DOHH2 (cell line): Measurements from ENCODE around the gene UBE2G2.

Experiments used
- EZH2phosphoT487 ChIP-seq: fragments of 200-600 bp; sonication (generic); IDR thresholded peaks from 2 replicates; pipeline ENCODE4 v1.6.1; 2017; ENCODE audit warnings: borderline replicate concordance, mild to moderate bottlenecking, antibody characterized with exemption, low read length, moderate library complexity, mixed read lengths
- TF ChIP-seq, protein P1 (sequence below): fragments of 200-600 bp; sonication (generic); IDR thresholded peaks from one replicate; pipeline ENCODE4 v1.5.1; 2014; ENCODE audit warnings: antibody characterized with exemption, mild to moderate bottlenecking, low read depth, low read length; ENCODE audit not compliant: poor library complexity, severe bottlenecking

DNA sequence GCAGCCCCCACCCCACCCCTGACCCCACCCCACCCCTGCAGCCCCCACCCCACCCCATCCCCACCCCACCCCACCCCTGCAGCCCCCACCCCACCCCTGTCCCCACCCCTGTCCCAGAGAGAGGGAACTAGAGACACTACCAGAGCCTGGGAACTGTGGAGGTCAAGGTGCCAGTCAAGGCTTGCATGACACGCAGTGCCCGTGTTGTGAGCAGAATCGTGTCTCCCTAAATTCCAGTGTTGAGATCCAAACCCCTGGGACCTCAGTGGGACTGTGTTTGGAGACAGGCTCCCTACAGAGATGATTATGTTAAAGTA is 34.7 kb upstream of the UBE2G2 start:
- TF ChIP-seq, protein P1, sequence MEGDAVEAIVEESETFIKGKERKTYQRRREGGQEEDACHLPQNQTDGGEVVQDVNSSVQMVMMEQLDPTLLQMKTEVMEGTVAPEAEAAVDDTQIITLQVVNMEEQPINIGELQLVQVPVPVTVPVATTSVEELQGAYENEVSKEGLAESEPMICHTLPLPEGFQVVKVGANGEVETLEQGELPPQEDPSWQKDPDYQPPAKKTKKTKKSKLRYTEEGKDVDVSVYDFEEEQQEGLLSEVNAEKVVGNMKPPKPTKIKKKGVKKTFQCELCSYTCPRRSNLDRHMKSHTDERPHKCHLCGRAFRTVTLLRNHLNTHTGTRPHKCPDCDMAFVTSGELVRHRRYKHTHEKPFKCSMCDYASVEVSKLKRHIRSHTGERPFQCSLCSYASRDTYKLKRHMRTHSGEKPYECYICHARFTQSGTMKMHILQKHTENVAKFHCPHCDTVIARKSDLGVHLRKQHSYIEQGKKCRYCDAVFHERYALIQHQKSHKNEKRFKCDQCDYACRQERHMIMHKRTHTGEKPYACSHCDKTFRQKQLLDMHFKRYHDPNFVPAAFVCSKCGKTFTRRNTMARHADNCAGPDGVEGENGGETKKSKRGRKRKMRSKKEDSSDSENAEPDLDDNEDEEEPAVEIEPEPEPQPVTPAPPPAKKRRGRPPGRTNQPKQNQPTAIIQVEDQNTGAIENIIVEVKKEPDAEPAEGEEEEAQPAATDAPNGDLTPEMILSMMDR, result no peak
- TF ChIP-seq EZH2phosphoT487, result no peak
